ENCODE measurements around the gene SOCS7.
A peak's percentile ranks its signal among the peaks of the same experiment; 100 is the strongest.

SOCS7 gene, protein sequence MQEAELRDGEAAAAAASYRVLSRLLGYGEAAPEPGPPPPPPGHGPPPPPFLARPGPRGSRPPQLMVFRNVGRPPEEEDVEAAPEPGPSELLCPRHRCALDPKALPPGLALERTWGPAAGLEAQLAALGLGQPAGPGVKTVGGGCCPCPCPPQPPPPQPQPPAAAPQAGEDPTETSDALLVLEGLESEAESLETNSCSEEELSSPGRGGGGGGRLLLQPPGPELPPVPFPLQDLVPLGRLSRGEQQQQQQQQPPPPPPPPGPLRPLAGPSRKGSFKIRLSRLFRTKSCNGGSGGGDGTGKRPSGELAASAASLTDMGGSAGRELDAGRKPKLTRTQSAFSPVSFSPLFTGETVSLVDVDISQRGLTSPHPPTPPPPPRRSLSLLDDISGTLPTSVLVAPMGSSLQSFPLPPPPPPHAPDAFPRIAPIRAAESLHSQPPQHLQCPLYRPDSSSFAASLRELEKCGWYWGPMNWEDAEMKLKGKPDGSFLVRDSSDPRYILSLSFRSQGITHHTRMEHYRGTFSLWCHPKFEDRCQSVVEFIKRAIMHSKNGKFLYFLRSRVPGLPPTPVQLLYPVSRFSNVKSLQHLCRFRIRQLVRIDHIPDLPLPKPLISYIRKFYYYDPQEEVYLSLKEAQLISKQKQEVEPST

DNA sequence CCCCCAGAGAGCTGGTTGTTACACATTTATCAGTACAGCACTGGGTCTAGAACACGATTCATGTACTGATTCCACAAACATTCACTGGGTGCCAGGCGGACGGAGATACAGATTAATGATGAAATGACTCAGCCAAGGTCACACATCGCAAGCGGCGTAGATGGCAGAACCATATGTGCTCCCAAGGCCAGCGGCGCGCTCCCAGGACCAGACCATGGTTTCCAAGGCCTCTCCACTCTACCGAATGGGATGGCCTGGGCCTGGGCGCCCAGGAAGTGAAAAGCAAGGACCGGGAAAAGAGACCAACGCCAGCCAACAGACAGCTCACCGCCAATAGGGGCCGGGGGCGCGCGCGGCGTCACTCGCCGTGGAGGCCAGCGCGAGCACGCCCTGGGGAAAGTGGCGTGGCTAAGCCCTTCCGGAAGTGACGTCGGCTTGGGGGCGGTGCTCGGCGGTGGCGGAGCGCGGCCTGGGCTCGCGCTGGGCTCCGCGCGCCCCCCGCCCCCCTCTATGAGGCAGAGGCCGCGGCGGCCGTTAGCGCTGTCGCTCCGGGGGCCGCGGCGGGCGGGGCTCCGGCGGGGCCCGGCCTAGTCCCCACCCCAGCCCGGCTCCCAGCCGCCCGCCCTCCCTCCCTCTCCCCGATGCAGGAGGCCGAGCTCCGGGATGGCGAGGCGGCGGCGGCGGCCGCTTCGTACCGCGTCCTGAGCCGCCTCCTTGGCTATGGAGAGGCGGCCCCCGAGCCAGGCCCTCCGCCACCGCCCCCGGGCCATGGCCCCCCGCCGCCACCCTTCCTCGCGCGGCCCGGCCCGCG, at the start of gene SOCS7:
Gene SOCS7 (plus strand): TSS at position 433 of the 811 bp plus-strand sequence. CDS start 209 bp downstream, at position 642.
- DNase-seq: peak; percentile 74 to 89

DNA sequence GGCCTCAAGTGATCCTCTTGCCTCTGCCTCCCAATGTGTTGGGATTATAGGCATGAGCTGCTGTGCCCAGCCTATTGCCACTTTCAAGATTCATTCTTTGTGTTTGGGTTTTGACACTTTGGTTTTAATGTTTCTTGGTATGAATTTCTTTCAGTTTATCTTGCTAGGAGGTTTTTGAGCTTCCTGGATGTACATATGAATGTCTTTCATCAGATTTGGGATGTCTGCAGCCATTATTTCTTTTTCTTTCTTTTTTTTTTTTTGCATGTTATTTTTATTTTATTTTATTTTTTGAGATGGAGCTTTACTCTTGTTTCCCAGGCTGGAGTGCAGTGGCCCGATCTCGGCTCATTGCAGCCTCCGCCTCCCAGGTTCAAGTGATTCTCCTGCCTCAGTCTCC, 36.1 kb upstream of the SOCS7 start:
- DNase-seq: no peak

DNA sequence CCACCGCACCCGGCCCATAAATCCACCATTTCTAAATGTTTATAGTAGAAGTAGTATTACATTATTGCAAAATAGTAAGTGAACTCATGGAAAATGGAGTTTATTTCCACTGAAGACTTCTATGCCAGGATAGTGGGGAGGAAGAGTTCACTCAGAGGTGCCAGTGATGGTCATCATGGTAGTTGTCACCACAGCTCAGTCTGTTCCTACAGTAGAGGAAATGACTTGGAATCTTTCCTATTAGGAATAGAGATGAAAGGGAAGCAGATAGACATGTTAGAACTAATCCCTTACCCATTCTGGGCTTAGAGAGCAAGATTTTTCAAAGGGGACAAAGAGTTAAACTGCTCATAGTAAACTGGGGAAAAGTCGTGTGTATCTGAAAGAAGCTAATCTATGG, 34.6 kb upstream of the SOCS7 start:
- no peak for DNase-seq

DNA sequence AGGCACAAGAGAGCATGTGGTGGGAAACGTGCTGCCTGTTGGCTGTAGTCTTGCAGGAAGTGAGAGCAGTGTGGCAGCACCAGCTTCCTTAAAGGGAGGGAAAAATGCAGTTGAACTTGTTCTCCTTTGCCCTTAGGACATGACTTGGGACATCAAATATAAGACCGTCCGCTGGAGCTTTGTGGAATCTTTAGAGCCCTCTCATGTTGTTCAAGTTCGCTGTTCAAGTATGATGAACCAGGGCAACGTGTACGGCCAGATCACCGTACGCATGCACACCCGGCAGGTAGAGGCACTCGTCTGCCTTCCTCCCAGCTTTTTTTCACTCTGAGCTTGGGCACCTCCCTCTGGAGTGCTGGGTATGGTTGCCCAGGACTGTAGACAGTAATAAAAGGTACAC, 31.2 kb upstream of the SOCS7 start:
- DNase-seq: no peak

DNA sequence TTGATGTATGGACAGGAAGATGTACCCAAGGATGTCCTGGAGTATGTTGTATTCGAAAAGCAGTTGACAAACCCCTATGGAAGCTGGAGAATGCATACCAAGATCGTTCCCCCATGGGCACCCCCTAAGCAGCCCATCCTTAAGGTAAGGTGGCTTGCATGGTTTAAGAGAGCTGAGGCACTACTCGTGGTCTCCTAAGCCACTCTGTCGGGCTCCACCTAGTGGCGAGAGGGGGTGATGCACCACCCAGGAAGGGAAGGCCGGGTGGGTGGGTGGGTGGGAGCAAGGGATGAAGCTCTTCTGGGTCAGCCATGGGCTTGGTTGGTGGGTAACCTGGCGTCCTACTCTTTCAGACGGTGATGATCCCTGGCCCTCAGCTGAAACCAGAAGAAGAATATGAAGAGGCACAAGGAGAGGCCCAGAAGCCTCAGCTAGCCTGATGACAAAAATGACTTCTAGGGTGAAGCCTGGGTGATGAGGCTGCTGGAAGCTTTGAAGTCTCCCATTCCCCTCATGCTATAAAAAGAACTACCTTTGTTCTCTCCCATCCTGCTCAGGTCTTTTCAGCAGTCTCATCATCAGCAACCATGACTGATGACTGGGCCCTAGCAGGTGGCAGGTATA, 29.4 kb upstream of the SOCS7 start:
- DNase-seq: peak; percentile 32 to 56

DNA sequence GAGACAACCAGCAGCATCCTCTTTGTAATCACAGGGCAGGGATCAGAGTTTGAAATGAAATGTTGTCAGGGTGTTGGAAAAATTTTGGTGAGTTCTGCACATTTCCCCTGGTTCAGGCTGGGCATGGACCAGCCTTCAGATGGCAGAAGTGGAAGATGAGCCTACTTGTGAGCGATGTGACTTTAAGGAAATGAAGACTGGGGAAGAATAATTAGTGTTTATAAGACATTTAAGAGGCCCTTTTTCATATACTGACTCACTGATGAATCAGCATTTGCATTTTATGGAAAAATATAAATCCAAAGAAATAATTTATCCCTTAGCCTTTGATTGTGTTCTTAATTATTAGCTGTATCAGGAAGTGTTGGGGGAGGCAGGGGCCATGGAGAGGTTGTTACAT, 28.7 kb upstream of the SOCS7 start:
- DNase-seq: no peak

DNA sequence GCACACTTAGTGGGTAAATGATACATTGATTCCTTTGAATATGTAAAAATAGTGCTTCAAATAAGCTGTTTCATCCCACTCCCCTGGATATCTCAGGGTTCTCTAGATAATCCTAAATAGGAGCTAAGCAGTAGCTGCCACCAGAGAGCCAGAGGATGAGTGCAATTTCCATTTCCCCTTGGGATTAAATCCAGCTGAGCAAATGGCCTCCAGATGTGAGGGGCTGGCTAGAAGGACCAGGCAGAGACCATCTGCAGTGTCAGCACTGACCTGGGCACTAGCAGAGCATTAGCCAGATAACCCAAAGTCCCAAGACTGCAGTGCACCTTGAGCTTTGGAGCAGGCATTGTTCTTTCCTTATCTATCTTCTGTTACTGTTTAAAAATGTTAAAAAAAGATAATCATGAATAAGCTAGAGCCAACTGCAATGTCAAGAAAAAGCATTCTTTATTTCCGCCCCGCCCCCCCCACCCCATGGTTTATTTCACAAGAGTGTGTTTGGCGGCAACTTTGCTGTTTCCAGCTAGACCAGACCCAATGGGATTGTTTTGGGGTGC, 27.4 kb upstream of the SOCS7 start:
- DNase-seq: no peak

DNA sequence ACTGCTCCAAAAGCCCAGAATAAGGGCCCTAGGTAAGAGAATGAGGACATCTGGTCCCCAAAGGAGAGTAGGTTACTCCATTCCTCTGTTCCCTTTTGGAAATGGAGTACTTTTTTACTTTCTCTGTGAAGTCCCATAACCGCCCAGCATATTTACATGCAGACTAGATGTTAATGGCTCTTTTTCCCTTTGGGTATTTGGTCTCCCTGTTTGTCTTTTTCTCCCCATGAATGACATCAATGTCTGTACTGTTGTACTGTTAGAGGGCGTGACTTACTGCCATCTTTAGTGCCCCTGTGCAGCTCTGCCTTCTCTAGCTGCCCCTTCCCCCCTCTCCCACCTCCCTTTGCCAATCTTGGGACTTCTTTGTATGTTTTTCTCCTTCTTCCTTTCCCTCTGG, 26.9 kb upstream of the SOCS7 start:
- no peak for DNase-seq

DNA sequence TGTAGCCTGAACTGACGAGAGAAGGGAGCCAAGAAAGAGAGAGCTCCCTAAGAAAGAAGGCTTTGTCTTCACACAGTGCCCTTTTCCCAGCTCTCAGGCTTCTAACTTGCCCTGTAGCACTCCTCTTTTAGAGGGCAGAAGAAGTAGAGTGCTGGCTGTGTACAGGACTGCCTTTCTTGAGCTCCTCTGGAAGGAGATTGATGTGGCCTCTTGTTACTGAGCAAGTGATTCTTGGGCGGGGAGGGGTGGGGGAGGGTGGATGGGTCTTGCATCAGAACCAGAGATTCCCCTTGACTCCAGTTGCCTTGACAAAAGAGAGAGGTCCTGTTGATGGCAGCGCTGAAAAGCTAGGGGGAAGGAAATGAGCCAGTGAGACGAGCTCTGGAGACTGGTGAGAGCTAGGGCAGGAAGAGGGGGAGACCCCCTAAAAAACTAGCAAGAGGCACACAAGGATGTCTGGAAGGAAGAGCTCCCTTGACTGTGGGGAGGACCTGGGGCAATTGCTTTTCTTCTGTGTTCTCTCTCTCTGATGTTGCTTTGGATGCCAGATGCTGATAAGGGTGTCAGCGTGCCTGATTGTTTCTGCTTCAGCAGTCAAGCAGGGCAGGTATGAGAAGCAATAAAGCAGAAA, 26.3 kb upstream of the SOCS7 start:
- DNase-seq: peak in 1 of 2 experiments; percentile 22

DNA sequence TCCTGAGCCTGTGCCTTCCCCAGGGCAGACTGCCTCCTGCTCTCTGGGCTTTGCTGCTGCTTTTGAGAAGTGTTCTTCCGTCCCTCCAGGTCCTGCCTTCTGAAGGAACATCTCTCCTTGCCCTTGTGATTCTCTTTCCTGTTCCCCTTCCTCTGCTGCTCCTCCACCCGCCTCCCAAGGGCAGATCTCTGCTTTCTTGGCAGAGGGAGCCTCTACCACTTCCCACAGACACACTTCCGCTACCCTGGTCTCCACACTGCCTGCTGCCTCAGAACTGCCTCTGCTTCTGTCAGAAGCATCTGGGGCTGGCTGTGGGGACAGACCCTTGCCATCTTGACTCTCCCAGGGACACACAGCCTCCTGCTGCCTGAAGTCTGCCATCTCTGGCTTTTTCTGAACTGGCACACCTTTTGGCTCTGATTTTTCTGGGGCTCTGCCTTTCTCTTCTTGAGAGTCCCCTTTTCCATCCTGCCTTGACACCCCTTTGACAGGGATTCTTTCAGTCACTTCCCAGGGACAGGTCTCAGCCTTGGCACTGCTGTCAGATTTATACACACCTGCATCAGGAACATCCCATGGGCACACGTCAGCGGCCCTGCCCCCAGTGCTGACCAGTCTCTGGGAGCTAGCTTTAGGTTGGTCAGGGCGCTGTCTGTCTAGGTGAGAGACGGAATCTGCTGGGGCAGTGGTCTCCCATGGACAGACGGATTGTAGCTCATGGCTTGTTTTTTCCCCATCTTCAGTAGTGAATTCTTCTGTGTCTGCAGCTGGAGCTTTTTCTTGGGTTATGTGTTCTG, 24.4 kb upstream of the SOCS7 start:
- peak; percentile 96 to 97 for DNase-seq

DNA sequence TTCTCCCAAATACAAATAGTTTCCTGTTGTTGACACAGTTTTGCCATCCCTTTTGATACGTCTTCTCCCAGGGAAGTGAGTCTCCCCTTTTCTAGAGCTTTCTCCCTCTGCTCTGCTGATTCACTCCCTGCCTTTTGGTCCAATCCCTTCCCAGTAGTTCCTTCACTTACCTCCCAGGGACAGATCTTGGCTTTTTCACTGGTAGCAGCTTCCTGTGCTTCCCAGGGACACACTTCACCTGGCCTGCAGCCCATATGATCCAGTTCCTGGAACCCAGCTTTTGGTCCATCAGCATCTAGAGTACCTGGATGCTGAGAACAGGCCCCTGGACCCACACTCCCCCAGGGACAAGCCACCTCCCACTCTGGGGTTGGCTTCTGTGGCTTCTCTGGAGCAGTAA, 23.7 kb upstream of the SOCS7 start:
- DNase-seq: no peak

DNA sequence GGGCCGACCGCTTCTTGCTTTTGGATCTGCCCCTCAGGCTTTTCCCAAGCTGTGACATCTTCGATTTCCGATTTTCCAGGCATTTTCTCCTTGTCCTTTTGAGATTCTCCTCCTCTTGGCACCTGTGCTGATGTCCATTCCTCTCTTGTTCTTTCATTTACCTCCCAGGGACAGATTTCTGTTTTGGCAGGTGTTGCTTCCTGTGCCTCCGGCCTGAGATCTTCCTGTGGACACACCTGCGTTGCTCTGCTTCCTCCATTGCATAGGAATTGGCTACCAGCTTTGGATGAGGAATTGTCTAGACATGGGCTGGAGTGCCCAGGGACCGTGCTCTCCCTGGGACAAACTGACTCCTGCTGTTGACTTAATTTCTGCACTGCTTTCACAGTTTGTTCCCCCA, 23.0 kb upstream of the SOCS7 start:
- DNase-seq: no peak

DNA sequence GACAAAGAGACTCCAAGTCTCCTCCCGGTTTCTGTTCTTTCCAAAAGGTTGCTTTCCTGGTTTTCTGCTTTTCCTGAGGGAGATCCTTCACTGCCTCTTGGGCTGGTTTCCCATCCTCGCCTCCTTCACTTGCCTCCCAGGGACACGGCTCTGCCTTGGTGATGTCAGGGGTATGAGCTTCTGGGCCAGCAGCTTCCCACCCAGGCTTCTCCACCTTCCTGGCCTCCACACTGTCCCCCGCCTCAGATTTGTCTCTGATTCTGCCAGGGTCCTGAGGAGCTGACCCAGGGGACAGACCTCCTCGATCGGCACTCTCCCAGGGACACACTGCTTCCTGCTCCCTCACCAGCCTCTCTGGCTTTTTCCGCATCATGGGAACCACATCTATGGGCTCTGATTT, 22.4 kb upstream of the SOCS7 start:
- no peak for DNase-seq

DNA sequence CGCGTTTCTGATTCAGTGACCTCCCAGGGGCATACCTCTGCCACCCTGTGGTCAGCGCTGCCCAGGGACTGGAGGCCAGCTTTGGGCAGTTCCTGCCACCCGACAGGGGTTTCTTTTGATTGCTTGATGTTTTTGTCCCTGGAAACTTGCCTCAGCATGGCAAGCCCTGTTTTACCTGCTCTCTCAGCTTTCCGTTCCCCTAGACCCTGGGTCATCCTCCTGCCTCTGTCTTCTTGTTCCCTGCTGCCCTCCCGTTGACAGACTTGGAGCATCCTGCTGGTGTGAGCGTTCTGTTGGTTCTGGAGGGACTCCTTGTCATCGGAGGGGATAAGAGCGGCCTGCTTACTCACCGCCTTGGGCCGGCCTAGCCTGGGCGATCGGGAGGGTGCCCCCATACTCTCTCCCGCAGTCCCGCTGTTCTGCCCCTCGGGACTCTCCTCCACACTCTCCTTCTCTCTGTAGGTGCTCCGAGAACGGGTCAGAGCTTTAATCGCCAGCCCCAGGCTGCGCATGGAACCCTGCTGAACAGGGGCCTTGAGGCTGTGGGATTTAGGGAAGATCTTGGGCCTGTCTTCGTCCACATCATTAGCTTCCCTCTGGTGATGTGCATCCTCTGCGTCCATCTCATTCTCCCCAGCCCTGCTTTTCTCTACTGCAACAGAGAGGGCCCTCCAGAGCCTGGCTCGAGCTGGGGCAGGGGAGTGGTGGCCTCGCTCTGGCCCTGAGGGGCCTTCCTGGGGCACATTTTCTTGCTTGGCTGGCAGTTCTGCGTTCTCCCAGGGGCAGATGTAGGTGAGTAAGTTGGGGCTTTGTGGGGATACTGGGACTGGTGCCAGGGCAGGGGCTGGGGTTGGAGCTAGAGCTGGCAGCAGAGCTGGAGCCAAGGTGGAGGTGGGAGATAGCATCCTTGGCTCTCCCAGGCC, 21.6 kb upstream of the SOCS7 start:
- DNase-seq: no peak

DNA sequence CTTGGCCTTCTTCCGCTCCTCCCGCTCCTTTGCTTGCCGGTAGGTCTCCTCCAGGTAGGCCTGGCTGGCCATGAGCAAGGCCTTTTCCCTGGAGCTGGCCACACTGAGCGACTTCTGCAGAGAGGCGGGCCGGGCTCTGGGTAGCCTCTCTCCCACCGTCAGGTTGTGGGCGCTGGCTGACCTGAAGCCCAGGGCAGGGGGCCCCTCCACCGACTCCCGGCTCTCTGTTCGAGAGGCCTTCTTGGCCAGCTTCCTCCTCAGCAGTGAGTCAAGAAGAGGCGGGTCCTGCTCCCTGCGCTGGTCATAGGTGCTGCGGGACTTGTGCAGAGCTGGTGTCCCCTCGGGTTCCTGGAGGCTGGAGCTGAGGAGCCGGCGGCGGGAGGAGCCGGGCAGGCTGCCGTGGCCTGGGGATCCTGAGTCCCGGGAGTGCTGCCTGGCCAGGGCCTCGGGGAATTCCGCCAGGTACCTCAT, 20.7 kb upstream of the SOCS7 start:
- no peak for DNase-seq

DNA sequence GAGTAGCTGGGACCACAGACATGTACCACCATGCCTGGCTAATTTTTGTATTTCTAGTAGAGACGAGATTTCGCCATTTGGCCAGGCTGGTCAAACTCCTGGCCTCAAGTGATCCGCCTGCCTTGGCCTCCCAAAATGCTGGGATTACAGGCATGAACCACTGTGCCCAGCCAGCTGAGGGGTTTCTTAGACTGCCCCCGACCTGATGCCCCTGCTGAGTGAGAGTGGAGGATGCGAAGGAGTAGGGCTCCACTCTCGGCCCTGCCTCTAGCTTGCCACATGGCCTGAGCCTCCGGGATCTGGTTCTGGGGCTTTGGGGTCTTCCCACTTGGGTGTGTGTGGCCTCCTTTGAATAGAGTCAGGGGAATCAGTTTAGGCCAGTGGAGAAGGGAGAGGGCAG, 18.9 kb upstream of the SOCS7 start:
- DNase-seq: no peak

DNA sequence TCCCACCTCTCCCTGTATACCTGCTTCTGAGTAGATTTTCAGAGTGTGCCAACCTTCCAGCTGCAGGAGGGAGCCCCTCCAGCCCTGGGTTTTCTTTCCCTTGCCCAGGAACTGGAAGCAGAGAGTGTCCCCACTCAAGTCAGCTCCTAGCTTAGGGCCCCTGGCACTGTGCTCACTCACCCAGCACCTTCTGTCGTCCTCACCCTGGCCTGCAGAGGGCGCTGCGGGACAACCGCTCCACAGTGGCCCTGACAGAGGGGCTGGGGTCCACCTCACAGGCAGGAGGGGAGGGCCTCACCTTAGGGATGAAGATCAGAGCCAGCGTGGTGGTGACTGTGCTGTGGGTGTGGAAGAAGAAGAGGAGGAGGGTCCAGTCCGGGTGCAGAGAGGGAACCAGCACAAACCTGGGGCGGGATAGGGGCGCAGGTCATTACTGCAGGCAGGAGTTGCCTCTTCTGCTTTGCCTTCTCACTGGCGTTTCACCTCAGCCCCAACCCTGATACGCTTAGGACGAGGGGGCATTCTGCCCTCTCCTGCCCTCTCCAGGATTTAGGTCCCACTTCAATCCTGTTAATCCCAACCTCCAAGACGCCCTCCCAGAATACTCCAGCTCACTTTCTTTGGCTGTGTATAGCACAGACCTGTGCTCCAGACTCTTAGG, 17.9 kb upstream of the SOCS7 start:
- peak; percentile 47 to 53 for DNase-seq

DNA sequence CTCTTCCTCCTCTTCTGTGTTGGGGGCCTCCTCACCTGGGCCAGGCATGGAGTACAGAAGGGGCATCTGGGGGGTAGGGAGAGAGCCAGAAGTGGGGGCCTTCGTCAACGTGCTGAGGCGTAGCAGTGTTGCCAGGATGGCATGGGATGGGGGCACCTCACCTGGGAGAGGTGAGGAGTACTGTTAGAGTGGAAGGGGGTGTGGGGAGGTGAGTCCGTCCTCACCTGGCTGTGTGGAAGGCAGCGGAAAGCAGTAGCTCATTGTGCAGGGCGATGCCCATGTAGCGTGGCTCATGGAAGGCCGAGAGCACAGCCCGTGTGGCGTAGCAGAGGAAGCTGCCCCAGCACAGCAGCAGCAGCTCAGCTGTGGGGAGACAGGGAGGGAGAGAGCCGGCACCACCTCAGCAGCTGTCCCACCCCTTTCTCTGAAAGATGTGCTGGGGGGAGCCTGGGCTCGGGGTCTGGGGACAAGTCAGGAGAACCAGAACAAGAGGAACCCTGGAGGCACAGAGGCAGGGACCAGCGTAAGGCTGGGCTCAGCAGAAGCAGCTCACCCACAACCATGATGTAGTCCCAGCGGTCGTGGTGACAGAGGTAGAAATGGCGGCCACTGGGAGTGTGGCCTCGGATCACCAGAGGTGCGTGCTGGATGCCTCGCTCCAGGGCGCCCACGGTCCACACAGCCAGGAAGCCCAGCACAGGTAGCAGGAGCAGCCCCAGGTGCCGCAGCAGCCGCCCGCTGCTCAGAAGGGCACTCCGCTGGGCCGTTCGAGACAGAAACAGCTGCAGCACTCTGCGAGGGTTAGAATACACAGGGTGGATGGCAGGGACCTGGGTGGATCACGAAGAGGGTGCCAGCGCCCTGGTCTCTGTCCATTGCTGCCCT, 16.9 kb upstream of the SOCS7 start:
- DNase-seq: no peak

DNA sequence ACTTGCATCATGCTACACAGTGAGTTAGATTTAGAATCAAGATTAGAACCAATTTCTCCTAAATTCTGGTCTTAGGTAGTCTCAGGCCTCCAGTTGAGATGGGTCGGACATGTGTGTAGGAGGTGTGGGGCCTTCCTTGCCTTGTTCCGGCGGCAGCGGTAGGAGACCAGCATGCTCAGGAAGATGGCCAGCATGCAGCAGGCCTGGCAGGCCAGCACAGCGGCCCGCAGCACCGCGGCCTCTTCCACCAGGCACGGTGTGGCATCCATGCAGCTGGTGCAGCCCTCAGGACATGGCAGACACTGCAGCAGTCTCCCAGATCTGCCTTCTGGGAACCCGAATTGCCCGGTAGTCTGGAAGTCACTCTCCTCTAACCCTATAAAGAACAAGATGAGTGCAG, 14.8 kb upstream of the SOCS7 start:
- no peak for DNase-seq
